ENCODE data around the gene NCK1.
"Not testable (repeated sequence)": the region's sequence is repeated elsewhere in the genome, so short reads cannot be mapped to it uniquely, and the experiment has no call there.

Gene NCK1

DNA sequence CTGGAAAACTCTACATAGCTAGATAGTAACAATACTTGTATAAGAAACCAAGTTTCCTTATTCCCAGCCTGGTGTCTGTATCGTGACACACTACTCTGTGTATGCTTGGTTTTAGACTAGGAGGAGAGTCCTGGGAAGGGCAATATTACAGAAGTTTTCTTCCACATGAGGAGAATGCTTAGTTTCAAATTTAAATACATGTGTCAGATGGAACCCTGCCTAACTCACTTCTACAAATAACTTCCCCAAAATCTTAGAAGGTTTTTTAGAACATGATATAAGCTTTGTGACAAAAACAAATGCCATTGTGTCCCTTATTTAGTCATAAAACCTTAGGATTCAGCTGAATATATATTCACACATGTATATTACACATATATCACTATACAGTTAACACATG is 88.6 kb downstream of the NCK1 start:
- no peak for DNase-seq

DNA sequence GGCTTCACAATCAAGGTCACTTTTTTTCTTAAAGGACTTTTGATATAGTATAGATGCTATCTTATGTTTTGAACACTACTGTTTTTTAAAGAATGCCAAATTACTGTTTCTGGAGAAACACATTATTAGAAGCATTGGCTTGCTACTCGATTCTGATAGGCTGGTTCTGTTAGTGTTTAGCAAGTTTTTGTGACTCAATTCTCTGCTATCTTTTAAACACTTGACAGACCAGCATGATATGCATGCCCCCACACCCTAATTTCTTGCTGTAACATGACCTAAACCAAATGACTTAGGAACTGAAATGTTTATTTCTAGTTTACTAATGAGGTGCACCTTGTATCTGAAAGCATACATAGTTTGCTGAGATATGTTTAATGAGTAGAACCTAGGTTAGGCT is 90.3 kb downstream of the NCK1 start:
- DNase-seq: no peak

- DNase-seq: no peak
Observed at GRCh38 chr3:136954251-136954650, 92.2 kb downstream of the NCK1 start.

- DNase-seq: no peak
Observed at GRCh38 chr3:136954980-136955780, 93.2 kb downstream of the NCK1 start.

DNA sequence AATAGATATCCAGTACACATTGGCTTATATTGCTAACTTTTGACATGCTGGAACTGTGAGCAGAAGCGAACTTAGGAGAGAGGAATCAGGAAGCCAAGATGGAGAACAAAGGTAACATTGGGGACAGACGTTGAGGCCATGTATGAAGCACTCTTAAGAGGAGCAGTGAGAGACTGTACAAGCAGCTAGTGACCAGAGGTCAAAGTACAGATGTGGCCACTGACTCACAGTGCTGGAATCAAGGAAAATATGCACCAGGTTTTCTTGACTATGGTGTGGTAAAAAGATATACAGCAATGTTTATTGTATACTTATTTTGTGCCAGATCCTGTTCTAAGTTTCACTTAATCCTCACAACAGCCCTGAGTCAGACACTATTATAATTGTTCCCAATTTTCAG is 93.8 kb downstream of the NCK1 start:
- no peak for DNase-seq

- no peak for DNase-seq
Observed at GRCh38 chr3:136956971-136957370, 95.0 kb downstream of the NCK1 start.

GRCh38 chr3:136957751-136958288 is 95.8 kb downstream of the NCK1 start, which contains the start of gene IL20RB:
Gene IL20RB (plus strand): TSS chr3:136957983. CDS start chr3:136958114, 131 bp downstream.
- DNase-seq: no peak

DNA sequence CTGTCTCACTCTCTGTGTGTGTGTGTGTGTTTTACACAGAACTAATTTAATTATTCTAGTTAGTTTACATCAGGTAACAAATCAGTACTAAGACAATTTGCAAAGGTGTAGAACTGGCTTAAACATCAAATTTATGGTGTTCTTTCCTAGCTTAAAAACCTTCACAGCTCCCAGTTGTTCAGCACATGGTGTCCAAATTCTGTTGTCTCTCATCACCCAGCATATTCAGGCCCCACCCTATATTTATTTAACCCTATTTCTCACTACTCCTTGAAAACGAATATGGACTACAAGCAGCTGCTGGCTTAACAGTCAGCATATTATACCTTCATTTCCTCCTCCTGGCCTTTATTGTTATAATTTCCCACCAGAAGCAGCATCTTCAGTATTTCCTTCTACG is 96.9 kb downstream of the NCK1 start:
- DNase-seq: no peak

- no peak for DNase-seq
Observed at GRCh38 chr3:136959599-136959998, 97.6 kb downstream of the NCK1 start.

DNA sequence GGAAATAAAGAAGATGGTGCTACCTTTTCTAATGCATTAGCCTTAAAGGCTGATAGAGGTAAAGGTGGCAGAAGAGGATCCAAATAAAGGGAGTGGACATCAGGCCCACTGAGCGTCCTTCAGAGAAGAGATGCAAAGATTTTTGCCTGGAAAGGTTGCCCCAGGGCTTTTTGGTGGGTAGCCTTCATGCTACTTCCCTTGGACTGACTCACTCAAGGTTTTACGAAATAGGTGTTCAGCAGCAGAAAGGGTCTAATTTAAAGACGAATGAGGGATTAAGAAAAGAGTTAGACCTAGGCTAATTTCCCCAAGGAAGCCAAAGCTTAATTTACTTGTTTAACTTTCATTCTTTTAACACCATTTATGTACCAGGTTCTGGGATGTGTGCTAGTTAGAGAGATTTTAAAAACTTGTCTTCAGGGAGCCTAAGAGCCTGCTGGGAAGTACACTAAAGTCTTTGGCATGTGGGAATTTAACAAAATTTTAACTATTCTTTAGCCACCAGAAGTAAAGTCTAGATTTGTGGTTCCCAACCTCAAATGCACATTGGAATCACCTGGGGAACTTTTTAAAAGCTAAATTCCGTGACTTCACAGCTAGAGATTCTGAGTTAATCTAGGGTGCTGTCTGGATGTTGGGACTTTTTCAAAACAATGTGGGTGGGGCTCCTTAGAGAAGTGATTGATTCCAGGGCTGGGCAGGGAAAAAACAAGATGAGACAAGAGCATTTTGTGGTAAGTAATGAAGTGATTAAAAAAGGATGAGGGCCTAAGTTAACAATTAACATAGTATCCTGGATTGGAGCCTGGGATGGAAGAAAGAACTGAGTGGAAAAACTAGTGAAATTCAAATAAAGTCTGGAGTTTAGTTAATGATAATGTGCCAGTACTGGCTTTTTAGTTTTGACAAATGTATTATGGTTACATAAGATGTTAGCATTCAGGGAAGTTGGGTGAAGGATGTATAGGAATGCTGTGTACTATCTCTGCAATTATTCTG is 99.1 kb downstream of the NCK1 start:
- no peak for DNase-seq

DNA sequence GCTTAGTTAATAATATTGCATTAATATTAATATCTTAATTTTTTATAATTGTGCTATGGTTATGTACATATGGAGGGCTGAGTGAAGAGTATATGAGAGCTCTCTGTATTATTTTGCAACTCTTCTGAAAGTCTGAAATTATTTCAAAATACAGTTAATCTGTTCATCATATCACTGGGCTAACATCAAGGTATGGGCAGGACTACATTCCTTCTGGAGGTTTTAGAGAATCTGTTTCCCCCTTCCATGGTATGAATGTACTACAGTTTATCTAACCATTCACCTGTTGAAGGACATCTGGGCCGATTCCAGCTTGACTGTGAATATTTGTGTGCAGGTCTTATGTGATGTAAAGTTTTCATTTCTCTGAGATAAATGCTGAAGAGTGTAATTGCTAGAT is 100.9 kb downstream of the NCK1 start:
- no peak for DNase-seq

DNA sequence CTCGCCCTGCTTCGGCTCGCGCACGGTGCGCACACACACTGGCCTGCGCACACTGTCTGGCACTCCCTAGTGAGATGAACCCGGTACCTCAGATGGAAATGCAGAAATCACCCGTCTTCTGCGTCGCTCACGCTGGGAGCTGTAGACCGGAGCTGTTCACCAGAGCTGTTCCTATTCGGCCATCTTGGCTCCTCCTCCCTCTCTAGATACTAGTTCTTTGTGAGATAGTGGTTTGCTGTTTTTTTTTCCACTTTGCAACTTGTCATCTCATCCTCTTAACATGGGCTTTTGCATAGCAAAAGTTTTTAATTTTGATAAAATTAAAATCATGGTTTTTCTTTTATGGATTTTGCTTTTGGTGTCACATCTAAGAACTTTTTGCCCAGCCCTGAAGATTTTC is 107.5 kb downstream of the NCK1 start:
- DNase-seq: not testable (repeated sequence)

GRCh38 chr3:136973352-136973751 is 111.3 kb downstream of the NCK1 start:
- no peak for DNase-seq

- no peak for DNase-seq
Observed at GRCh38 chr3:136974670-136975069, 112.7 kb downstream of the NCK1 start.

DNA sequence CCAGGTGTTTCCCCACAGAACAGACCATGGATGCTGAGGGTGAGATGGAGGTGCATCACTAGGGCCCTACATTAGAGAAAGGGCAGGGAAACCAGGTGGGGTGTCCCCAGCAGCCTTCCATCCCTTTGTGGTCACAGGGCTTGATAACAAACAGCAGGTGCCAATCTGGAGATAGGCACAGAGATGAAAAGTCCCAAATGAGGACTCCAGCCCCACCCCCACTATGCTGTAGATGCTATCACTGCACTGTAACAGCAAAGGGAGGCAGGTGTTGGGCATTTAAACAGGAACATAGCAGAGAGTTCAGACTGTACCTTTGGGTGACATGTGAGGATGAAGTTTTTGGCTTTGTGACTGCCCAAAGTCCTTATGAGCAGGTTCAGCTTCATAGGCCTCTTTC is 117.2 kb downstream of the NCK1 start:
- DNase-seq: no peak

DNA sequence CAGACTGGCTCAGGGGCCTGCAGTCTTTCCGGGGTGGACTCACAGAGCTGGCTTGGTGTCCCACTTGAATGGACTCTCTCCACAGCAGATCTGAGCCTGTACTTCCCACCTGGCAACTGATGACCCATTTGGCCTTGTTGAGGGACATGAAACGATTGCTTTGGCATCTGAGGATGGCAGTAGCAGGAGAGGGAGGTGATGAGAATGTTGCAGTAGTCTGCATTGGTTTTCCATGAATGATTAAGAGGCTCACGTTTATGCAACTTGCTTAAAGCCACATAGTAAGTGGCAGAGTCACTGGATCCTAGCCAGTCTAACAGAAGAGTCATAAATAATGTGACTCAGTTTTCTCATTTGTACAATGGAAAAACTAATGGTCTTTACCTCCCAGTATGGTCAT is 117.7 kb downstream of the NCK1 start:
- no peak for DNase-seq

DNA sequence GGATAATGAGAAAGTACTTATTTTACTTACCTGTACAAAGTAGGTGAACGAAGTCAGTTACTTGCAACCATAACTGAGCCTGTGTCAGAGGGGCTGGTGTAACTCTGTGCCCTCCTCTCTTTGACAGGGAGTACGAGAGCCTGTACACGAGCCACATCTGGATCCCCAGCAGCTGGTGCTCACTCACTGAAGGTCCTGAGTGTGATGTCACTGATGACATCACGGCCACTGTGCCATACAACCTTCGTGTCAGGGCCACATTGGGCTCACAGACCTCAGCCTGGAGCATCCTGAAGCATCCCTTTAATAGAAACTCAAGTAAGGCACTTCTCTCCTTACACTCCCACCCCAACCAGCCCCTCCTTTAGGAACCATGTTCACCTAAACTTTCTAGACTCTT is 120.0 kb downstream of the NCK1 start:
- DNase-seq: no peak

DNA sequence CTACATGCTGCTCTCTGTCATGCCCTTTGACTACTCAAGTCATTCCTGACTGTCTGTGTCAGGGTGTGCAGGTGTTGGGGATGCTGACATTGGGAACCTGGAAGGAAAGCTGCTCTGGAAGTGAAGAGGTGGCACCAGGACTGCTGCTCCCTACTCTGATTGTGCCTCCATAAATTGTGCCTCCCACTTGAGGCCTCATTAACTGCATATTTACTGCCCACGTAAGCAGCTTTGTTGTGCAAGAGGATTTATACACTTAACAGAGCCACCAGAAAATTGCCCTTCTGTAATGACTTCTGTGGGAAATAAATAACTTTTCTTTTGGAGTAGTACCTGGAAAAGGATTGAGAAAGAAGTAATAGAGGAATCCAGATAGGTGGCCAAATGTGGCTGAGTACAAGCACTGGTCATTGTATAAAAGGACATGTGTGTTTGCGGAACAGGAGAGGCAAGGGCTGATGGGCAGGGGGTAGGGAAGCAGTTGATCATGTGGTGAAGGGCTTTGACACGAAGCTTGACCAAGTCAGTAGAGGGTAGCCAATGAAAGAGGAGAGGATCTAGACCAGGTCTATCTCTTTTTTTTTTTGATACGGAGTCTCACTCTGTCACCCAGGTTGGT is 120.6 kb downstream of the NCK1 start:
- DNase-seq: no peak

DNA sequence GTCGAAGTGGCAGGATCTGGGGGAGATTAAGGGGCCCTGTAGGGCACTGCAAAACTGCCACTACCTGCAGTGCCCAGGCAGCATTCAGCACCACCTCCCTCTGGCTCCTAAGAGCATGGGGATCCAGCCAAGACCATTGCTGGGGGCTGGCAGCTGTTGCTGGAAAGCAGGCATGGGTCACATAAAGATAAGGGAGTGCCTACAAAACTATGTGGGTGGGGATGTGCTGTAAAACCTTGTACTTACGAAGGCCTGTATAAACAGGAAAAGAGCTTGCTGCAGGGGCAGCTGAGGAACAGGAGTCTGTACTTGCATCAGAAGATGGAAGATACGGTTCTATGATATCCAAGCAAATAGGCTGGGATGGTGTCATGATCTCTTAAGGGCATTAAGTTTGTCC is 122.8 kb downstream of the NCK1 start:
- no peak for DNase-seq

DNA sequence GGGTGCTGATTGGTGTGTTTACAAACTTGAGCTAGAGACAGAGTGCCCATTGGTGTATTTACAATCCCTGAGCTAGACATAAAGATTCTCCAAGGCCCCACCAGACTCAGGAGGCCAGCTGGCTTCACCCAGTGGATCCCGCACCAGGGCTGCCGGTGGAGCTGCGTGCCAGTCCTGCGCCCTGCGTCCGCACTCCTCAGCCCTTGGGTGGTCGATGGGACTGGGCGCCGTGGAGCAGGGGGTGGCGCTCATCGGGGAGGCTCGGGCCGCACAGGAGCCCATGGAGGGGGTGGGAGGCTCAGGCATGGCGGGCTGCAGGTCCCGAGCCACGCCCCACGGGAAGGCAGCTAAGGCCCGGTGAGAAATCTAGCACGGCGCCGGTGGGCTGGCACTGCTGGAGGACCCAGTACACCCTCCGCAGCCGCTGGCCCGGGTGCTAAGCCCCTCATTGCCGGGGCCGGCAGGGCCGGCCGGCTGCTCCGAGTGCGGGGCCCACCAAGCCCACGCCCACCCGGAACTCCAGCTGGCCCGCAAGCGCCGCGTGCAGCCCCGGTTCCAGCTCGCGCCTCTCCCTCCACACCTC is 125.5 kb downstream of the NCK1 start:
- not testable (repeated sequence) for DNase-seq

DNA sequence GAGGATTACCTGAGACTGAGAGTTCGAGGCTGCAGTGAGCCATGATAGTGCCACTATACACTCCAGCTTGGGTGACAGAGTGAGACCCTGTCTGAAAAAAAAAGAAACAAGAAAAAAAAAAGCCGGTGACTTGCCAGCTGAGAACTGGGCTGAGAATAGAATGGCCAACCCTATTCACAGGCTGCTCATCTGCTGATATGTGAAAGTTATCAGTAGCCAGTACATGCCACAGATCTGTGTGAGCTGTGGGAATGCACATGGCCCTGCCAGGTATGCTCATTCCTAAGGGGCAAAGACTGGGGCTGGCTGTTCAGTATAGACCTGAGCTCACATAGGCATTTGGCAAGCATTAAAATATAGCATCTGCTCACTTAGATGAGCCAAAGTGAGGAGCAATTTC is 126.6 kb downstream of the NCK1 start:
- DNase-seq: no peak

GRCh38 chr3:136989781-136990524 is 127.9 kb downstream of the NCK1 start:
- no peak for DNase-seq
